Superior temporal gyrus (tissue), 1 donor: ENCODE measurements around the gene ARL17B.
"Not testable (repeated sequence)": the region's sequence is repeated elsewhere in the genome, so short reads cannot be mapped to it uniquely, and the experiment has no call there.

Experiments used
- DNase-seq: peaks from one replicate; pipeline ENCODE4 v3.0.0-alpha.2; 2016; ENCODE audit errors: extremely low spot score

The ARL17B gene

DNA sequence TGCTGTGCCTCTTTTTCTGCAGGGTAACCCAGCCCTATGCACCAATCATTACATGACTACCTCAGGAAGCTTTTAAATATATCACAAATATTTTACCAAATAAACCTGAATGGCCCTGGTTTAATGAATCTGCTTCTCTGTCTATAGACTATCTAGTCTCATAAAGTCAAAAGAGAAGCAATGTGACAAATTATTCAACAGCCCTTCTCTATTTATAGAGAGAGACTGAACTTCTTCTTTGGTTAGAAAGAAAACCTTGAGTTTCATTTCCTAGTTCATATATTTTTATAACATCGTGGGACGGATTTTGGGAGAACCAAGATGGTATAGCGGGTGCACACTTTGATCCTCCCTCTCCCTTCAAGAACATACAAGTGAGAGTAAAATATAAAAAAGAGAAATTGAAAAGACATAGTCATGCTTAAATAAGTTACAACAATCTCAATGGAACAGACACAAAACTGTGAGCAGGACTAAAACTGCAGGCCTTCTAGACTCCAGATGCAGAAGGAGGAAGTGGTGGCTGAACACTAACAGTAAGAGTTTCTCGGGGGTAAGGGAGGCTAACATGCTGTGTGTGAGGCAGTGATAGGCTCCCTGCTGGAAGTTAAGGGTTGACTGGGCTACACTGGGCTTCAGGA lies 70.5 kb downstream of the ARL17B start:
- not testable (repeated sequence) for DNase-seq

DNA sequence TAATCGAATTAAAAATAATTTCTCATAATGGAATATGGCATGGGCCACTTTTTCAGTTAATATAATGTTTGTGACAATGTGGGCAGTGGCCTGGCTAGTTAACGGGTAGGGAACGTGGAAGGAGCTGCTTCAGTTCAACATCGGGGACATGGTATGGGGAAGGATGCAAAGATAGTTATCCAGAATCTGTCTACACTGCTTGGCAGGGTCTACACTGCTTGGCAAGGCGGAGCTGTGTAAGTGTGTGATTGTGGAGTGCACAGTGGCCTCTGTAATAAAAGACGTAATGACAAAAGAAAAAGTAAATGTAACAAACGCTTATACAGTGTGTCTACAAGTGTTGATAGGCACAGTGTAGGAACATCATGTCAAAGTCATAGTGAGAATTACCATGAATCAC lies 74.0 kb downstream of the ARL17B start:
- DNase-seq = not testable (repeated sequence)

DNA sequence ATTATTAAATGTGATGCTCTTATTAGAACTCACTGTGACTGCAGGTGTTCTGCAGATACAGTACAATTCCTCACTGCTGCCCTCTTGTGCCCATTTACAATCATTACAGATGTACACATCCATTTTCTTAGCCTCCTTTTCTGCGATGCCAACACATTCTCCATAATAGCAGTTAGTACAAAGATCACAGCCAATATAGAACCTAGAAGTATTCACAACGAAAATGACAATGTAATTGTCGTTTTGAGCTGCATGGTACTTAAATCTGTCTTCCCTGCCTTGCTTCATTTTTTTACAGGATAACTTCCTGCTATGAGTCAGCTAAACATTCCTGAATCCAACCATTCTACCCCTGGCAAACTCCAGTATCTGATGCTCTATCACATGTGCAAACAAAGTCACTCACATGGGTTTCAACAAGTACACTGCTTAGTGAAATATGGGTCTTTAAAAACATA lies 74.8 kb downstream of the ARL17B start:
- peak; percentile 96 for DNase-seq

DNA sequence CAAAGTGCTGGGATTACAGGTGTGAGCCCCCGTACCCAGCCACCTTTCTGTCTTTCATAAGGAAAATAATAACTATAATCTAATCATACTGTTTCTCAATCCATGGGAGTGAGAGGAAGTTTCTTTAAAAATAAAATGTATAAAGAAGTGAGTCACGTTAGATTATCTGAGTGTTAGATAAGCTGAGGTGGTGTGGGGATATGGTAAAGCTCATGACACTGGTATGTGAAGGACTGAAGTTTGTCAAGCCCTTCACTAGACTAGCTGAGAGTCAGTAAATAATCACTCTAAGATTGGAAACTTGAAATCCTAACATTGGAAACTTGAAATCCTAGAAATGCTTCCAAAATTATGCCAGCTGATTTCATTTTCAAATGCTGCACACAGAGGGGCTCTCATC lies 76.1 kb downstream of the ARL17B start:
- DNase-seq = not testable (repeated sequence)

DNA sequence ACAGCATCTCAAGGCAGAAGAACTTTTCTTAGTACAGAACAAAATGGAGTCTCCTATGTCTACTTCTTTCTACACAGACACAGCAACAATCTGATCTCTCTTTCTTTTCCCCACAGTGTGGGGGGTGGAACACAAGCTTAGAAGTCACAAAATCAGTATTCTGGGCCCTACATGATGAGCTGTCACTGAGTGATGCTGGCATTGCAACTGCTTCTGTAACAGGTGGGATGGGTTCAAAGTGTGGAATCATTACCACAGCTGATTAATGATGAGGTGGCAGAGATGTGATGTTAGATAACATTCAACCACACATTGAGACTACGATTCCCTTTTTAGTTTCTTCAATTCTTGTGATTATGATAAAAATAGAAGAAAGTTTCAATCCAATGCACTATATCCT lies 77.1 kb downstream of the ARL17B start:
- DNase-seq = not testable (repeated sequence)

DNA sequence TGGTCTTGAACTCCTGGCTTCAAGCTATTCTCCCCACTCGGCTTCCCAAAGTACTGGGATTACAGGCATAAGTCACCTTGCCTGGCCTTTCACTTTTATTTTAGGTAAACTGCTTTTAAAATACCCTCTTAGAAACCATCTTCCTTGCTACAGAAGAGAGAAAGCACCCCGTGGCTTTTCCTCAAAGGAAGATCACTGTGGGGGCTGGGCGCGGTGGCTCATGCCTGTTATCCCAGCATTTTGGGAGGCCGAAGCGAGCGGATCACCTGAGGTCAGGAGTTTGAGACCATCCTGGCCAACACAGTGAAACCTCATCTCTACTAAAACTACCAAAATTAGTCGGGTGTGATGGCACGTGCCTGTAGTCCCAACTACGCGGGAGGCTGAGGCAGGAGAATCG lies 78.9 kb downstream of the ARL17B start:
- DNase-seq = not testable (repeated sequence)

DNA sequence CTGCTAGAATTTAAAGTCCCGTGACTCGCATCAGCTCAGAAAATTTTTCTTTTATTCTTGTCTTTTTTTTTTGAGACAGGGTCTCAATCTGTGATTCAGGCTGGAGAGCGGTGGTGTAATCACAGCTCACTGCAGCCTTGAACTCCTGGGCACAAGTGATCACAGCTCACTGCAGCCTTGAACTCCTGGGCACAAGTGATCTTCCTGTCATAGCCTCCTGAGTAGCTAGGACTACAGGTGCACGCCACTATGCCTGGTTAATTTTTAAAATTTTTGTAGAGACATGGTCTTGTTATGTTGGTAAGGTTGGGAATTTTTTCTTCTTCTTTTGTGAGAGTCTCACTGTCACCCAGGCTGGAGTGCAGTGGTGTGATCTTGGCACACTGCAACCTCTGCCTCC lies 80.2 kb downstream of the ARL17B start:
- DNase-seq = not testable (repeated sequence)

DNA sequence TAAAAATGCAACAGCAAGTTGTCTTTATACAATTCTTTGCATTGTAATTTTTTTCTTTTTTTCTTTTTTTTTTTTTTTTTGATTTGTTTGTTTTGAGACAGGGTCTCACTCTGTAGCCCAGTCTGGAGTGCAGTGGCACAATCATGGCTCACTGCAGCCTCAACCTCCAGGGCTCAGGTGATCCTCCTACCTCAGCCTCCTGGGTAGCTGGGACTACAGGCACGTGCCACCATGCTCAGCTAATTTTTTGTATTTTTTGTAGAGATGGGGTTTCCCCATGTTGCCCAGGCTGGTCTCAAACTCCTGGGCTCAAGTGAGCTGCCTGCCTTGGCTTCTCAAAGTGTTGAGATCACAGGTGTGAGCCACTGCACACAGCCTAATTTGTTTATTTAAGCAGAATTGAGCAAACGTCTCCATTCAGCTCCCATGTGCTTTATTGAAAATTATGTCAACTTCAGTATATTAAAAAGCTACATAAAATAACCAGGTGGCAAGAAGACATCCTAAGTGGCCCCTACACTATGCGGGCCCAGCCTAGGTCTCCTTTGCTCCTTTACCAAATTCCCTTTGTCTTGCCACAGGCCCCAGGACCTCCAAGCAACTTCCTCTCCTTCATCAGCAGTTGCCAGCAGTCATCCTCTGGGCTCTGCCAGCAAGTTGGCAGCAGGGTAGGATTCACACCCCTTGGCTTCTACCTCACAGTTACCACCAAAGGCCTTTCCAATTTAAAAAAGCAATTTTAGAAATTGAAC lies 84.7 kb downstream of the ARL17B start:
- DNase-seq = not testable (repeated sequence)

DNA sequence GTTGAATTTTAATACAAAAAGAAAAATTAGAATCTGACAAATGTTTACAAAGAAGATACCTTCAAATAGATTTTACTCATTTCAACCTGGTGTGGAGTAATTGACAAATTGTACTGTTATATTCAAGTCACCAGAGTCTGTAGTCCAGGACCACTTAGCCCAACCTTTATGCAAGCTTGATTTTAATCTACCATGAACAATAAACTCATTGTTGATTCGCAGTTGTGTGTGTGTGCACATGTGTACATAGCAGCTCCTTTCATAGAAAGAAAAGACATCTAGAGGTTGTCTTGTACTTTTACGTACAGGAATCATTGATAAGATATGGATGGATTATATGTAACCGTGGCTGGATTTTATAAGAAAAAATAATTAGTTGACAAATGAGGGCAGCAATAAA lies 87.3 kb downstream of the ARL17B start:
- DNase-seq = no peak

DNA sequence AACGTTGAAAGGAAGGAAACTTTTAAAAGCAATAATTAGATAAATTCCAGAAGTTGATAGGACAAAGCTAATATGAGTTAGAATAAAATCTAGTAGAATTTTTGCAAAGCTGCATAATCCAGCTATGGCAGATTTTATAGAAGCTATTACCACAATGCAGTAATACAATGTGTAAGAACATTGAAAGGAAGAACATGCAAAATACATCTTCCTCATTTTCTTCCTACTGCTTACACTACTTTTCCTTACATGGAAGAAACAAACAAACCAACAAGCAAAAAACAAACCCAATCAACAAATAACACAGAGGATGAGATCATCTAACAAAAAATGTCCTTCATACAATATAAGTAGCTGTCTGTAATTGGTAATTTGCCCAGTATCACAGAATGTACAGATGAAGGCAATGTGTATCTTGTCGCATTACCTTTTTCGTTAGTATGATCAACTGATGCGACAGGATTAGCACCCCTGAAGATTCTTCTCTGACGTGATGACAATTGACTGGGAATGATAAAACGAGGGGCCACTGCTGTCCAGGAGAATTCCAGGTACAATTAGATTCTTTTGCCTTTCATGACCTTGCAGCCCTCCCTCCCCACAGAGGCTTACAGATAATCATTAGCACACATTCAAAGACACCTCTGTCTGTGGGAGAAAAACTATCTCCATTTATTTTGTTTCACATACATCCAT lies 87.9 kb downstream of the ARL17B start:
- no peak for DNase-seq

DNA sequence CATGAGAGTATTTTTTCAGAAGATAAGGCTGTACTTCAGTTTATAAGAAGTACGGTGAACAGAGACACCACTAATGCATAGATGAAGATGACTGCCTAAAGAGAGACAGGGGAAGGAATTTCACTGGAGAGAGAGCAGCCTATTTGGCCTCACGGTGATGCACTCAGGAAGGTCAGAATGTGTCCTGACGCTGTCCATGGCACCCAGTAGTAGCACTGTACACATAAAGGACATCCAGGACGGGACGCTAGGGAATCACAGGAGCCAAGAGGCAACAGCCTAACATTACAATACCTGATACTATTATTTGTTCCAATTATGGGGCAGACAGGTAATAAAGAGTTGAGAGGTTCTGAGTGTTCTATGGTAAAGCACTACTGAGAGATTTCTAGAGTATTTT lies 91.5 kb downstream of the ARL17B start:
- DNase-seq = no peak

DNA sequence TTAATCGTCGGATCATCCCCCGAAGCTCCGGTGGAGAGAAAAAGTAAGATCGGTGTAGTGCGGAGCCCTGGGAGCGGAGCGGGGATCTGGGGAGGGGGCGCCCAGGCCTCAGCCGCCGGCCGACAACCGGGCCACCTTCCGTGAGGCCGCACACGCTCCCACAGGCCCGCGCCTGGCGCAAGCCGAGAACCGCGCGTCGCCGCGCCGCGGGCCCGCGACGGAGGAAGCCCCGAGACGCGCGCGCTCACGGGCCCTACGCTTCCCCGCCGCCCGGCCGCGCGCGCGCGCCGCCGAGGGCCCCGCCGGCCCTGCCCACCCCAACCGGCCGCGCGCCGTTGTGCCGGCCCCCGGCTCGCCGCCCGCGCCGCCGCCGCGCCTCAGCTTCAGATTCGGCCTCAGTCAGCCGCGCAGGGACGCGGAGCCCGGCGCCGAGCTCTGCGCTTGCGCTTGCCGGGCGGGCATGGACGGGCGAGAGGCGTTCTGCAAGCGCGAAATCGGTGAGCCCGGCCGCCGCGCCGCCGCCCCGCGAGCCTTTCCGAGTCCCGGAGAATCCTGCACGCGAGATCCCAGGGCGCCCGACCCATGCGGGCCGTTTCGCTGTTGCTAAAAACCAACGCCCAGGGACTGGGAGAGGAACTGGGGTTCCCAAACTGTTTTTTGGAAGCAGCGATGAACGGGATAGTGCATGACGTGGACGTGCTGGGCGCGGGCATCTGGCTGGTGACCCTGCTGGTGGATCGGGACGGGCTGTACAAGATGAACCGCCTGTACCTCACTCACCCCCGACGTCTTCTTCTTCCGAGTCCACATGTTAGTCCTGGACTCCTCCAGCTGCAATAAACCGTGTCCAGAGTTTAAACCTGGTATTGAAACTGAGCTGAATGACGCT lies 94.7 kb downstream of the ARL17B start:
- DNase-seq = peak; percentile 86

DNA sequence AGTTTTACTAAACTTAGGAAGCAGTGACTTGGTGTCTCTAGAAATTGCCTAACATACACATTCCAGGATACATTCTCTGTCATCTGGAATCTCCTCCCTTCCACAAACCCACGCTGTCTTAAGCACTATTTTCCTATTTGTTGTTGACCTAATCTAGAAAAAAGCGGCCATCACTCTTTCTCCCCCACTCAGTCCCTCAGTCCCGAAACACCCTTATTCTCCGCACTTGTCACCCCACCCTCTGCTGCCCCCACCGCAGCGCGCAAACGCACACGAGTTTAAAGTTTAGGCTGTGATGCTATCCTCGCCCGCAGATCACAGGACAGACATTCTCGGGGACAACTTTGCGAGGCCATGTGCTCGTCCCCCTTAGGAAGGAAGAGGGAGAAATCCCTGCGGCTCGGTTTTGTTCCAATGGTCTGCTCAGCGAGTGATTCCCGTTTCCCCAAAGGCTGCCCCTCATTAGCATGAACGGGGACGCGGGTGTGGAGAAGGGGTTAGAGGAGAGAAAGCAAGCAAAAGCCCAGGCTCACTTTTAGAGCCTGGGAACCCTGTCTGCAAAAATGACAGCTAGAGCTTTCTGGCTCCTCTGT lies 95.4 kb downstream of the ARL17B start:
- DNase-seq = not testable (repeated sequence)

DNA sequence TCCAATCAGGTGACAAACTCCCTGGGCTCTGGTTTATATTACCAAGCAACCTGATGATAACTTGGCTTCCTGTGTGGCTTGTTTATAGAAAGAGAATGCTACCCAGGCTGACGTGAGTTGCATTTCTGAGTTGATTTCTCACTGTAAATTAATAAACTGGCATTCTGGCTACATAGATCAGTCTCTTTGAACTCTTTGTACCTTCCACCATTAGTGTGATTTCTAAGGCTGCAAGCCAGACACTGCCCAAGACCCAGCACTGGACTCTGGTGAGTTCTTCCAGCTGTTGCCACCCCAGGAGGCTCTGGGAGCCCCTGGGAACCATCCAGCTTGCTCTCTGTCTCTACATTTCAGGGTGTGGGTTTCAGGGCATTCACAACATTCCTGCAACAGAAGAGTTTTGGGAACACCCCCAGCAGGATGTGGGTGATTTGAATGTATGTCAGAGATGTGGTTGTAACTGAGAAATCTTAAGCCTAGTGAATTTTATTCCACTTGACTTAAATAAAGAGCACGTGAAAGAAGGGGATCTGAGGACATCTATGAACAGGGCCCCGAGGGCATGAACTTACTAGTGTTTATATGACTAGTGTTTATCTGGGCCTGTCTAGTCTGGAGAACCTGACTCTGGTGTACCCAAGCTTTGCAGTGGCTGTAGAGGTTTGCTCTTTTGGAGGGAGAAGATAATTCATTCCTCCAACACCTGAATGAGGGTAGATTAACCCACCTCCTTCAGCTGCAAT lies 96.9 kb downstream of the ARL17B start:
- no peak for DNase-seq

DNA sequence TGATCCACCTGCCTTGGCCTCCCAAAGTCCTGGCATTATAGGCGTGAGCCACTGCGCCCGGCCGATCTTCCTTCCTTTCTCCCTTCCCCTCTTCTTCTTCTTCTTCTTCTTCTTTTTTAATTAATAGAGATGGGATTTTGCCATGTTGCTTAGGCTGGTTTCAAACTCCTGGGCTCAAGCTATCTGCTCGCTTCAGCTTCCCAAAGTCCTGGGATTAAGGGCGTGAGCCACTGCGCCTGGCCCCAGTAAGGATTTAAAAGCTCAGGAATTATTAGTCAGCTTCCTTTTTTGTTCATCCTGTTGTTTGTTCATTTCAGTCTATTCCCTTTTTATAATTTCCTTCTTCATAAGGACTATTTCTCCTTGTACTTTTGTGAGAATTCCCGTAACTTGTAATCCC lies 99.3 kb downstream of the ARL17B start:
- DNase-seq = no peak

DNA sequence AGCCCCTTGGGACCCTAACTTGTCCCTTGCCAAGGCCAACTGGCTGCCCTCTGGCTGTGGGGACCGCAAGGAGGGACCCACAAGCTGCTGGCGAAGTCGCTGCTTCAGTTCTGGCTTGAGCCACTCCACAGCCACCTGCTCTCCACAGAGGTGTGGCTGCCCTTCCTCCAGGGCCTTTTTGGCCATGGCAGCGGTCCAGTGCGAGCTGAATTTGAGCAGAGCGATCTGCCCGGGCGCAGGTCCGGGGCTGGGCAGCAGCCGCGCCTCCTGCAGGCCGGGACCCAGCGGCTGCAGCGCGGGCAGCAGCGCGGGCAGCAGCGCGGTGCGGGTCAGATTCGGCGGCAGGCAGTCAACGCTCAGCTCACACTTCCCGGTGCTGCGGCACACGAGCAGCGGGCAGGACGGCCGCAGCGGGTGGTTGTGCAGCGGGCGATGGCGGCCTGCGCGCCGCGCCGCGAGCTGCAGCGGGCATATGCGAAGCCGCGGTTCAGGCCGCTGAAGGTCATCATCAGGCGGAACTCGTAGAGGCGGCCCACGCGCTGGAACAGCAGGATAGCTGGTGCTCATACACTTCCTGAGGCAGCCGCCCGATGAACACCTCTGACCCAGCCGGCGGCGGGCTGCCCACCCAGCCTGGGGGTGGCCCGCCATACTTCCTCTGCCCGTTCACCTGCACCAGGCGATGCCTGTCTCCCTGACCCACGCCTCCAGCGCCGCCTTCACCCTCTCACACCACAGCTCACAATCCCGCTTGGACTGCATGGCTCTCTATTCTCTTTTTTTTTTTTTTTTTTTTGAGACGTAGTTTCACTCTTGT lies 101.5 kb downstream of the ARL17B start:
- DNase-seq = not testable (repeated sequence)

DNA sequence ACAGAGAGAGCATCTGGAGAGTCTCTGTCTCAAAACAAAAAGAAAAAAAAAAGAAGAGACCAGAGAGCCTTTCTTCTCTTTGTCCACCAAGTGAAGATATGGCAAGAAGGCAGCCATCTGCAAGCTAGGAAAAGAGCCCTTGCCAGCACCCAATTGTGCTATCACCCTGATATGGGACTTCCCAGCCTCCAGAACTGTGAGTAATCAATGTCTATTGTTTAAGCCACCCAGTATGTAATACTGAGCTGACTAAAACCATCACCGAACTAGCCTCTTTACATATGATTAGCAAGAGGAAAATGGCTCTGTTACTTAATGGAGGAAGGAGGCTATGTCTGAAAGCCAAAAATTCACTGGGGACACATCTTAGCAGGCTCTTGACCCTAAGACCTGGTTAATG lies 105.2 kb downstream of the ARL17B start:
- DNase-seq = not testable (repeated sequence)

DNA sequence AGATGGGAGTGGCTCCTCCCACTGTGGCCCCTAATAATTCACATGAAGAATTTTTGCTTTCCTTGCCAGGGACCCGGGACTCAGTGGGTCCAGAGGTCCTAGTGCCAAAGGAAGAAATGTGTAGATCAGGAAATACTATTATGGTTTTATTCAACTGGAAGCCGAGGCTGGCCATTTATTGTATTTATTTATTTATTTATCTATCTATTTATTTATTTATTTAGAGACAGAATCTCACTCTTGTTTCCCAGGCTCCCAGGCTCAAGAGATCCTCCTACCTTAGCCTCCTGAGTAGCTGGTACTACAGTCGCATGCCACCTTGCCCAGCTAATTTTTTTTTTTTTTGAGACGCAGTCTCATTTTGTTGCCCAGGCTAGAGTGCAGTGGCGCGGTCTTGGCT lies 107.4 kb downstream of the ARL17B start:
- DNase-seq = not testable (repeated sequence)

DNA sequence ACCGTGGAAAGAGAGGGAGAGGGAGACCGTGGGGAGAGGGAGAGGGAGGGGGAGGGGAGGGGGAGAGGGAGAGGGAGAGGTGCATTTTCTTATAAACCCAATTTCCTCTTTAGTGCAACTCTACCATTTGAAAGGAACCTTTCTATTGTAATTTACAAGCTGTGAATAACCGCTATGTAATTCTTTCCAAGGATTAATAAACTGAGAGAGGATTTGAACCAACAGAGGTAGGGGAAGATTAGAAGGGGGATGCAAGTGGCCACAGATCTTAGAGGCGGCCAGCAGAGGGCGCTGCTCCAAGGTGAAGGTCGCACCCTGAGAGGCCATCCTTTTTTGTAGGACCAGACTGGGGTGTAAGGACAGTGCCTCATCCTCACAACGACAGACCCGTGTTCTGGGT lies 107.8 kb downstream of the ARL17B start:
- not testable (repeated sequence) for DNase-seq

DNA sequence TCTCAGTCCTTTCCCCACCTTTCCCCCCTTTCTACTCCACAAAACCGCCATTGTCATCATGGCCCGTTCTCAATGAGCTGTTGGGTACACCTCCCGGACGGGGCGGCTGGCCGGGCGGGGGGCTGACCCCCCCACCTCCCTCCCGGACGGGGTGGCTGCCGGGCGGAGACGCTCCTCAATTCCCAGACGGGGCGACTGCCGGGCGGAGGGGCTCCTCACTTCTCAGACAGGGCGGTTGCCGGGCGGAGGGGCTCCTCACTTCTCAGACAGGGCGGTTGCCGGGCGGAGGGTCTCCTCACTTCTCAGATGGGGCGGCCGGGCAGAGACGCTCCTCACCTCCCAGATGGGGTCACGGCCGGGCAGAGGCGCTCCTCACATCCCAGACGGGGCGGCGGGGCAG lies 108.8 kb downstream of the ARL17B start:
- DNase-seq = not testable (repeated sequence)
